IMR-90 (cell line): ENCODE results near the gene SSH2. TPM values are rescaled to one million over a fixed set of nuclear protein-coding genes. Genes with fewer than 3 reads are reported as not detected.

Source experiments
- ATAC-seq: fragments of 200-7000 bp; cut with Tn5 transposase; 2 replicates; pipeline ENCODE4 v1.9.1; 2020; ENCODE audit warnings: low read depth, mild to moderate bottlenecking, moderate library complexity
- BruUV-seq: library from RNA; stranded (reverse); fragments of 400-500 nt; replicated peaks from 2 replicates; lab custom pipeline; 2021; lab: Mats Ljungman, UMichigan
- CTCF ChIA-PET: fragments of 300-600 bp; formaldehyde crosslinking; extraction: SDS; loops from one replicate; lab custom pipeline; 2021; ENCODE audit warnings: antibody characterized with exemption; lab: Yijun Ruan, JAX
- POLR2A ChIA-PET: fragments of 300-600 bp; sonication (Branson Sonifier 250); formaldehyde crosslinking; loops from one replicate; lab custom pipeline; 2022; ENCODE audit warnings: antibody characterized with exemption; ENCODE audit not compliant: unreplicated experiment; lab: Charles Lee
- DNase-seq: peaks from one replicate; pipeline ENCODE4 v3.0.0; 2013
- H2AFZ ChIP-seq: replicated peaks from 2 replicates; pipeline ENCODE3; 2013; ENCODE audit warnings: low read length, mild to moderate bottlenecking; ENCODE audit not compliant: poor library complexity
- H2AK5ac ChIP-seq: 2 replicates; pipeline ENCODE4 v1.6.1; 2013; ENCODE audit warnings: low read depth, low read length, inconsistent platforms
- H2AK9ac ChIP-seq: replicated peaks from 2 replicates; pipeline ENCODE3; 2013; ENCODE audit warnings: mild to moderate bottlenecking, low read depth, low read length, moderate library complexity; ENCODE audit not compliant: poor library complexity
- H2BK120ac ChIP-seq: 2 replicates; pipeline ENCODE4 v1.6.1; 2013; ENCODE audit warnings: low read depth, low read length, inconsistent platforms
- H2BK15ac ChIP-seq: 3 replicates; pipeline ENCODE4 v1.6.1; 2013; ENCODE audit warnings: low read depth, low read length, inconsistent platforms
- H2BK20ac ChIP-seq: 2 replicates; pipeline ENCODE4 v1.6.1; 2013; ENCODE audit warnings: low read depth, mild to moderate bottlenecking, inconsistent platforms, low read length, moderate library complexity
- H2BK5ac ChIP-seq: 2 replicates; pipeline ENCODE4 v1.6.1; 2013; ENCODE audit warnings: mild to moderate bottlenecking, low read depth, low read length, inconsistent platforms; ENCODE audit not compliant: poor library complexity, severe bottlenecking
- H3K14ac ChIP-seq: replicated peaks from 2 replicates; pipeline ENCODE4 v1.6.1; 2013; ENCODE audit warnings: low read depth, low read length, inconsistent platforms
- H3K18ac ChIP-seq: 2 replicates; pipeline ENCODE4 v1.6.1; 2013; ENCODE audit warnings: low read depth, low read length, control low read depth
- H3K23ac ChIP-seq: 2 replicates; pipeline ENCODE4 v1.6.1; 2013; ENCODE audit warnings: low read depth, low read length, inconsistent platforms
- H3K27ac ChIP-seq: 2 replicates; pipeline ENCODE4 v1.5.1; 2013; ENCODE audit warnings: mild to moderate bottlenecking, control low read depth, low read length; ENCODE audit not compliant: insufficient read depth
- H3K27me3 ChIP-seq: 2 replicates; pipeline ENCODE4 v1.6.1; 2013; ENCODE audit warnings: low read length; ENCODE audit not compliant: control insufficient read depth, insufficient read depth
- H3K36me3 ChIP-seq: 2 replicates; pipeline ENCODE4 v1.6.1; 2013; ENCODE audit warnings: low read length, mixed read lengths; ENCODE audit not compliant: control insufficient read depth, insufficient read depth
- H3K4ac ChIP-seq: 2 replicates; pipeline ENCODE4 v1.6.1; 2013; ENCODE audit warnings: low read depth, low read length, inconsistent platforms
- H3K4me1 ChIP-seq: 2 replicates; pipeline ENCODE4 v1.6.1; 2013; ENCODE audit warnings: low read length, mixed read lengths; ENCODE audit not compliant: control insufficient read depth, insufficient read depth
- H3K4me2 ChIP-seq: 2 replicates; pipeline ENCODE4 v1.6.1; 2013; ENCODE audit warnings: low read depth, mild to moderate bottlenecking, control low read depth, low read length, moderate library complexity
- H3K4me3 ChIP-seq: 2 replicates; pipeline ENCODE4 v1.5.1; 2013; ENCODE audit warnings: low read depth, mild to moderate bottlenecking, control low read depth, low read length, moderate library complexity; ENCODE audit not compliant: insufficient read depth
- H3K56ac ChIP-seq: 2 replicates; pipeline ENCODE4 v1.6.1; 2013; ENCODE audit warnings: low read length, inconsistent platforms; ENCODE audit not compliant: insufficient read depth; ENCODE audit errors: extremely low read depth
- H3K79me1 ChIP-seq, 2 experiments: 2 replicates each; pipeline ENCODE4 v1.6.1; 2013; ENCODE audit warnings: low read length in 2 of 2, inconsistent platforms in 1 of 2, low read depth in 1 of 2
- H3K9ac ChIP-seq: 2 replicates; pipeline ENCODE4 v1.6.1; 2013; ENCODE audit warnings: low read depth, low read length, control low read depth
- H3K9me1 ChIP-seq: 2 replicates; pipeline ENCODE4 v1.6.1; 2013; ENCODE audit warnings: low read length, inconsistent platforms; ENCODE audit not compliant: insufficient read depth
- H3K9me3 ChIP-seq: 2 replicates; pipeline ENCODE4 v1.6.1; 2013; ENCODE audit warnings: low read length; ENCODE audit not compliant: control insufficient read depth, insufficient read depth
- H4K20me1 ChIP-seq: 2 replicates; pipeline ENCODE4 v1.6.1; 2013; ENCODE audit warnings: low read length, inconsistent platforms; ENCODE audit not compliant: insufficient read depth
- H4K5ac ChIP-seq: 2 replicates; pipeline ENCODE4 v1.6.1; 2013; ENCODE audit warnings: mild to moderate bottlenecking, low read depth, low read length, control low read depth
- H4K8ac ChIP-seq, 2 experiments: 2 replicates each; pipeline ENCODE4 v1.6.1; 2013; ENCODE audit warnings: low read depth in 2 of 2, low read length in 2 of 2, control low read depth in 1 of 2, inconsistent platforms in 1 of 2
- H4K91ac ChIP-seq: 2 replicates; pipeline ENCODE4 v1.6.1; 2013; ENCODE audit warnings: low read depth, low read length, inconsistent platforms; ENCODE audit not compliant: insufficient read depth
- BHLHE40 ChIP-seq: fragments of 150-350 bp; IDR thresholded peaks from 2 replicates; pipeline ENCODE4 v1.6.1; 2016; ENCODE audit warnings: mild to moderate bottlenecking, low read depth, low read length
- CHD1 ChIP-seq: IDR thresholded peaks from 2 replicates; pipeline ENCODE4 v1.6.1; 2012; ENCODE audit warnings: low read depth, low read length, improper control_type of control experiment
- MAZ ChIP-seq: IDR thresholded peaks from 2 replicates; pipeline ENCODE4 v1.6.1; 2012; ENCODE audit warnings: low read depth, mild to moderate bottlenecking, low read length, improper control_type of control experiment, moderate library complexity, borderline replicate concordance
- MXI1 ChIP-seq: IDR thresholded peaks from 2 replicates; pipeline ENCODE4 v1.6.1; 2012; ENCODE audit warnings: low read depth, mild to moderate bottlenecking, low read length, moderate library complexity, borderline replicate concordance
- POLR2A ChIP-seq: IDR thresholded peaks from 2 replicates; pipeline ENCODE4 v1.6.1; 2012; ENCODE audit warnings: mild to moderate bottlenecking, low read depth, low read length
- SMC3 ChIP-seq: fragments of 150-350 bp; IDR thresholded peaks from 2 replicates; pipeline ENCODE4 v1.6.1; 2016; ENCODE audit warnings: low read depth, mild to moderate bottlenecking, antibody characterized with exemption, low read length, moderate library complexity
- WGBS, 2 experiments: methylation state at CpG; one replicate each; pipeline versions ENCODE4 v1.1.5 to v1.1.7; 2013; ENCODE audit warnings: missing lambda C conversion rate in 2 of 2; ENCODE audit not compliant: insufficient read length in 1 of 2; ENCODE audit errors: extremely low coverage in 2 of 2; 5-methylcytosine and 5-hydroxymethylcytosine counted together
- dilution Hi-C: fragments of 300-500 bp; cut with HindIII; formaldehyde crosslinking; loops from one replicate; pipeline ENCODE4 v1.14.3; 2018; ENCODE audit warnings: low sequenced_read_pairs; ENCODE audit not compliant: unreplicated experiment
- in situ Hi-C: fragments of 300-500 bp; cut with MboI; formaldehyde crosslinking; loops from 3 replicates; pipeline ENCODE4 v1.14.3; 2019; ENCODE audit warnings: low sequenced_read_pairs, inconsistent platforms, mixed read lengths
- intact Hi-C: fragments of 100-400 bp; cut with micrococcal nuclease; formaldehyde crosslinking; loops from 2 replicates; pipeline ENCODE4 v1.10.0; 2022
- polyA plus RNA-seq, 3 experiments: library from polyadenylated mRNA; depleted of rRNA; stranded (reverse); fragments of >200 nt; gene quantifications; 2 replicates each; pipeline ENCODE4 v1.2.3, GENCODE V29; 2012; ENCODE audit warnings: low replicate concordance in 1 of 3
- total RNA-seq: library from RNA; depleted of rRNA; stranded (reverse); fragments of >200 nt; gene quantifications from 2 replicates; pipeline ENCODE4 v1.2.3, GENCODE V29; 2012
- TF ChIP-seq, protein P1 (sequence below): fragments of 150-350 bp; IDR thresholded peaks from 2 replicates; pipeline ENCODE4 v1.6.1; 2017; ENCODE audit warnings: mild to moderate bottlenecking, antibody characterized with exemption, low read length, low read depth
- TF ChIP-seq, protein P2 (sequence below): fragments of 150-350 bp; IDR thresholded peaks from 2 replicates; pipeline ENCODE4 v1.6.1; 2016; ENCODE audit warnings: low read depth, mild to moderate bottlenecking, low read length, moderate library complexity, borderline replicate concordance

Gene SSH2
- total and polyA plus RNA-seq, 2 of the 4 experiments (the other 2 are of a cell fraction), result 9.3 TPM

DNA sequence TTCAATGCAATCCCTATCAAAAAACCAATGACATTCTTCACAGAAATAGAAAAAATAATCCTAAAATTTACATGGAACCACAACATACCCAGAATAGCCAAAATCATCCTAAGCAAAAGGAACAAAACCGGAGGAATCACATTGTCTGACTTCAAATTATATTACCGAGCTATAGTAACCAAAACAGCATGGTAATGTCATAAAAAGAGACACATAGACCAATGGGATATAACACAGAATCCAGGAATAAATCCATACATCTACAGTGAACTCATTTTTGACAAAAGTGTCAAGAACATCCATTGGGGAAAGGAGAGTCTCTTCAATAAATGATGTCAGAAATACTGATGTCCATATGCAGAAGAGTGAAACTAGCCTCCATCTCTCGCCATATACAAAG, 201.5 kb downstream of the SSH2 start:
- no peak overlapping the region for H3K56ac ChIP-seq
- no peak overlapping the region for H2BK5ac ChIP-seq
- ATAC-seq (no peak), DNase-seq (no peak)
- ChIA-PET CTCF (no interaction called here), POLR2A (no interaction called here)
- no peaks in the 10 kb centered on the region for H3K27me3 ChIP-seq
- no peak for TF ChIP-seq MAZ
- no peak for TF ChIP-seq SMC3
- TF ChIP-seq, protein P1, sequence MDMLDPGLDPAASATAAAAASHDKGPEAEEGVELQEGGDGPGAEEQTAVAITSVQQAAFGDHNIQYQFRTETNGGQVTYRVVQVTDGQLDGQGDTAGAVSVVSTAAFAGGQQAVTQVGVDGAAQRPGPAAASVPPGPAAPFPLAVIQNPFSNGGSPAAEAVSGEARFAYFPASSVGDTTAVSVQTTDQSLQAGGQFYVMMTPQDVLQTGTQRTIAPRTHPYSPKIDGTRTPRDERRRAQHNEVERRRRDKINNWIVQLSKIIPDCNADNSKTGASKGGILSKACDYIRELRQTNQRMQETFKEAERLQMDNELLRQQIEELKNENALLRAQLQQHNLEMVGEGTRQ, result no peak
- TF ChIP-seq CHD1, result no peak
- TF ChIP-seq MXI1, result no peak
- TF ChIP-seq, protein P2, sequence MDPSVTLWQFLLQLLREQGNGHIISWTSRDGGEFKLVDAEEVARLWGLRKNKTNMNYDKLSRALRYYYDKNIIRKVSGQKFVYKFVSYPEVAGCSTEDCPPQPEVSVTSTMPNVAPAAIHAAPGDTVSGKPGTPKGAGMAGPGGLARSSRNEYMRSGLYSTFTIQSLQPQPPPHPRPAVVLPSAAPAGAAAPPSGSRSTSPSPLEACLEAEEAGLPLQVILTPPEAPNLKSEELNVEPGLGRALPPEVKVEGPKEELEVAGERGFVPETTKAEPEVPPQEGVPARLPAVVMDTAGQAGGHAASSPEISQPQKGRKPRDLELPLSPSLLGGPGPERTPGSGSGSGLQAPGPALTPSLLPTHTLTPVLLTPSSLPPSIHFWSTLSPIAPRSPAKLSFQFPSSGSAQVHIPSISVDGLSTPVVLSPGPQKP, result no peak
- TF ChIP-seq POLR2A, result no peak
- no peak for TF ChIP-seq BHLHE40
- no peak overlapping the region for H2AFZ ChIP-seq
- H3K4me2 ChIP-seq, result no peak overlapping the region
- H4K5ac ChIP-seq, result no peak overlapping the region
- H3K9me3 ChIP-seq, result no peaks in the 10 kb centered on the region
- no peak overlapping the region for H2AK9ac ChIP-seq
- H3K9ac ChIP-seq, result no peak overlapping the region
- H3K27ac ChIP-seq, result no peak overlapping the region
- no peak overlapping the region for H2AK5ac ChIP-seq
- no peak overlapping the region for H2BK120ac ChIP-seq
- H2BK20ac ChIP-seq, result no peak overlapping the region
- H4K91ac ChIP-seq, result no peak overlapping the region
- no CpG with 5 or more reads among the region's 3 CpGs for WGBS, 2 experiments
- H4K20me1 ChIP-seq, result no peaks in the 10 kb centered on the region
- in situ Hi-C loops, result no loop called here
- H3K79me1 ChIP-seq, result peaks cover 0 to 17% of the 10 kb centered on the region in 2 experiments; a peak in 3 of 4 replicates
- no peak overlapping the region for H4K8ac ChIP-seq
- no peak overlapping the region for H3K14ac ChIP-seq
- peaks cover 5% of the 10 kb centered on the region; the same call in 1 of the 2 replicates for H3K9me1 ChIP-seq
- peaks cover 11% of the 10 kb centered on the region for H3K4me1 ChIP-seq
- H3K4ac ChIP-seq, result no peak overlapping the region
- H3K23ac ChIP-seq, result no peak overlapping the region
- H3K36me3 ChIP-seq, result no peaks in the 10 kb centered on the region
- intact Hi-C loops, result no loop called here
- no peak overlapping the region for H3K4me3 ChIP-seq
- H3K18ac ChIP-seq, result no peak overlapping the region
- dilution Hi-C loops, result no loop called here
- BruUV-seq, result no TSS peak
- no peak overlapping the region for H2BK15ac ChIP-seq
